Measurements from ENCODE around the gene FITM1.

Gene FITM1

DNA sequence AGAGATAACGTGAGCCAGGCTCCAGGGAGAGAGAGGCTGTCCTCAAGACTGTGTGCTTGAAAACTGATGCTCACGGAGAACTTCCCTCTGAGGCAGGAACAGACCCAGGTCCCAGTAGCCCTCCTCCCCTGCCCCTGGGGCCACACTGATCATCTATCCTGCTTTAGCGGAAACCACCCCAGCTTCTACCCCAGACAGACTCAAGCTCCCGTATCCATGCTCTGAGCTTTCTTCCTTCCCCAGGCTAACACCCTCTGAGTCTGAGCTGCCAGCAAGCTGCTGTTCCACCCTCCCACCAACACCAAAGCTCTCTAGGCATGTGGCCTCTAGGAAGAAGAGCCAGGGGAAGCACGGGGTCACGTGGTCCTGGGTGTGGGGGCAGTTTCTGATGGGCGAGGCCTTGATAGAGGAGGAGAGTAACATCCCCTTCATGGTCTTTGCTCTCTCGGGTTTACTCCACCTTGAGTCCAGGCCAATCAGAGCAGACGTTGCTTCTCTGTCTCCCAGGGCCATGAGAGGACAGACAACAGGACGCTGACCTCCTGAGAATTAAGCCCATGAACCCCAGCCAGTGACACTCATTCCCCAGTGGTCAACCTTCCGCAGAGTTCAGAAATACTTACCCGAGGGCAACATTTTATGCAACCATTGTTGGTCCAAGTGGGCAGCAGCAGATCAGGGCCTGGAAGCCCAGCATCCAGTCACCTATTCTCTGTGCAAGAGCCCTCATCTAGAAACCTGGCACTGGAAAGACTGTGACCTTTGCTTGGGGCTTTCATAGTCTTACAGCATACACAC is 35.0 kb upstream of the FITM1 start:
- Histone ChIP-seq H2AK5ac (ENCODE audit: low read length) (peak overlapping the region; percentile 77), H3K4me1 (ENCODE audit: control insufficient read depth, low read depth, low read length) (peaks cover 7% of the 10 kb centered on the region), H4K5ac (ENCODE audit: low read length) (no peak overlapping the region), H3K27ac (ENCODE audit: low read depth, low read length) (peak overlapping the region; percentile 90), H2BK5ac (ENCODE audit: low read length) (peak overlapping the region; percentile 54), H3K4me3 (ENCODE audit: low read length) (peak overlapping the region; percentile 99), H3K36me3 (ENCODE audit: control insufficient read depth, insufficient read depth, low read length) (peaks cover 10% of the 10 kb centered on the region), H3K4ac (ENCODE audit: low read depth, low read length) (peak overlapping the region; percentile 43), H3K27me3 (ENCODE audit: insufficient read depth, low read length, poor library complexity) (no peaks in the 10 kb centered on the region), H4K8ac (ENCODE audit: low read depth, low read length) (no peak overlapping the region), H3K18ac (ENCODE audit: low read length) (peak overlapping the region; percentile 85), H3K9ac (ENCODE audit: low read length) (peak overlapping the region; percentile 100), H2BK120ac (ENCODE audit: low read depth, low read length) (no peak overlapping the region), H3K23ac (ENCODE audit: low read length) (peak overlapping the region; percentile 59), H3K79me1 (ENCODE audit: low read length) (peaks cover 16% of the 10 kb centered on the region), H2BK15ac (replicated peaks; ENCODE audit: low read depth) (no peak overlapping the region), H3K56ac (ENCODE audit: low read length) (peak overlapping the region; percentile 99), H3K4me2 (ENCODE audit: low read length) (peak overlapping the region; percentile 90), H3K79me2 (ENCODE audit: control insufficient read depth, insufficient read depth, low read length) (peaks cover 10% of the 10 kb centered on the region)
- DNase-seq, result peak; percentile 94
- WGBS (ENCODE audit: extremely low coverage, insufficient coverage, low lambda C conversion rate), result no CpG with 5 or more reads among the region's 12 CpGs

DNA sequence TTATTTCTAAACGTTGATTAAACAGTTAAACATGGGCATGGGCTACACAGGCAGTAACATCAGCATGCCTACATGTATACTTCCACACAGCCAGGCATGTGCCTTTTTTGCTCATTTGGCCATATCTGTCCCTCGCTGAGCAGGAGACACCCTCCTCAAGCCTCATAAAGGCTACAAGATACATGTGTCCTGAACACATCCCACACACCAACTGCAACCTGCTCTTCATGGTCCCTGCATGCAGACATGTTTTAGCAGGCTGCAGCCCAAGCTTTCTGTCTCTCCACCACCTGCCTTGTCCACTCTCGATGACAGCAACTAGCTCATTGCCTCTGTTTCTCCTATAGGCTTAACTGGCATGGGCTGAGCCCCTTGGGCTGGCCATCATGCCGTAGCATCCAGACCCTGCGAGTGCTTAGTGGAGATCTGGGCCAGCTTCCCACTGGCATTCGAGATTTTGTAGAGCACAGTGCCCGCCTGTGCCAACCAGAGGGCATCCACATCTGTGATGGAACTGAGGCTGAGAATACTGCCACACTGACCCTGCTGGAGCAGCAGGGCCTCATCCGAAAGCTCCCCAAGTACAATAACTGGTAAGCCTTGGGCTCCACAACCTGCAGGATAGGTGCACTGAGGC is 33.8 kb upstream of the FITM1 start:
- Histone ChIP-seq H4K8ac (ENCODE audit: low read depth, low read length) (no peak overlapping the region), H4K5ac (ENCODE audit: low read length) (no peak overlapping the region), H3K79me2 (ENCODE audit: control insufficient read depth, insufficient read depth, low read length) (peaks cover 10% of the 10 kb centered on the region), H2BK5ac (ENCODE audit: low read length) (no peak overlapping the region), H3K23ac (ENCODE audit: low read length) (no peak overlapping the region), H3K4me2 (ENCODE audit: low read length) (no peak overlapping the region), H2AK5ac (ENCODE audit: low read length) (no peak overlapping the region), H2BK15ac (replicated peaks; ENCODE audit: low read depth) (no peak overlapping the region), H3K27ac (ENCODE audit: low read depth, low read length) (no peak overlapping the region), H3K4me1 (ENCODE audit: control insufficient read depth, low read depth, low read length) (peaks cover 7% of the 10 kb centered on the region), H3K79me1 (ENCODE audit: low read length) (peaks cover 16% of the 10 kb centered on the region), H3K56ac (ENCODE audit: low read length) (no peak overlapping the region), H3K18ac (ENCODE audit: low read length) (no peak overlapping the region), H3K4ac (ENCODE audit: low read depth, low read length) (no peak overlapping the region), H2BK120ac (ENCODE audit: low read depth, low read length) (no peak overlapping the region), H3K27me3 (ENCODE audit: insufficient read depth, low read length, poor library complexity) (no peaks in the 10 kb centered on the region), H3K4me3 (ENCODE audit: low read length) (no peak overlapping the region), H3K36me3 (ENCODE audit: control insufficient read depth, insufficient read depth, low read length) (peaks cover 12% of the 10 kb centered on the region), H3K9ac (ENCODE audit: low read length) (no peak overlapping the region)
- DNase-seq, result no peak
- no CpG with 5 or more reads among the region's 8 CpGs for WGBS (ENCODE audit: extremely low coverage, insufficient coverage, low lambda C conversion rate)

DNA sequence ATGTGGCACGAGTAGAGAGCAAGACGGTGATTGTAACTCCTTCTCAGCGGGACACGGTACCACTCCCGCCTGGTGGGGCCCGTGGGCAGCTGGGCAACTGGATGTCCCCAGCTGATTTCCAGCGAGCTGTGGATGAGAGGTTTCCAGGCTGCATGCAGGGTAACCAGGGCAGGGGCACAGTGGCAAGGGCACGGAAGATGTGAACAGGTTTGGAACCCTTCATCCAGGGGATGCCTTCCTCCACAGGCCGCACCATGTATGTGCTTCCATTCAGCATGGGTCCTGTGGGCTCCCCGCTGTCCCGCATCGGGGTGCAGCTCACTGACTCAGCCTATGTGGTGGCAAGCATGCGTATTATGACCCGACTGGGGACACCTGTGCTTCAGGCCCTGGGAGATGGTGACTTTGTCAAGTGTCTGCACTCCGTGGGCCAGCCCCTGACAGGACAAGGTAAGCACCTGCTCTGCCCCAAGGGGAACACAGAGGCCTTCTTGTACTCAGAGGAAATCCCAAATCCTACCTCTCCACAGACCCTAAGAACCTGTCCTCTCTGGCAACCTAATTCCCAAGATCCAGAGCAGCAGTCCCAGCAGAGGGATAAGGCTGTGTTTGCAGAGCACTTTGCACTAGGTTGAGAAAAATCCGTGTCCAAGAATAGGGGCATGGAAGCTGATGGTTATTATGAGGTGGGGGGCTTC is 32.1 kb upstream of the FITM1 start:
- H3K9ac ChIP-seq (ENCODE audit: low read length), result no peak overlapping the region
- peaks cover 10% of the 10 kb centered on the region for H3K79me2 ChIP-seq (ENCODE audit: control insufficient read depth, insufficient read depth, low read length)
- H3K23ac ChIP-seq (ENCODE audit: low read length), result no peak overlapping the region
- H3K79me1 ChIP-seq (ENCODE audit: low read length), result peaks cover 16% of the 10 kb centered on the region
- no peak overlapping the region for H3K4ac ChIP-seq (ENCODE audit: low read depth, low read length)
- no peak overlapping the region for H3K56ac ChIP-seq (ENCODE audit: low read length)
- H2BK5ac ChIP-seq (ENCODE audit: low read length), result no peak overlapping the region
- peaks cover 7% of the 10 kb centered on the region for H3K4me1 ChIP-seq (ENCODE audit: control insufficient read depth, low read depth, low read length)
- no peak overlapping the region for H2BK120ac ChIP-seq (ENCODE audit: low read depth, low read length)
- no CpG with 5 or more reads among the region's 16 CpGs for whole genome bisulfite sequencing (ENCODE audit: extremely low coverage, insufficient coverage, low lambda C conversion rate)
- no peak overlapping the region for H2AK5ac ChIP-seq (ENCODE audit: low read length)
- no peak overlapping the region for H3K27ac ChIP-seq (ENCODE audit: low read depth, low read length)
- H3K4me2 ChIP-seq (ENCODE audit: low read length), result no peak overlapping the region
- H3K27me3 ChIP-seq (ENCODE audit: insufficient read depth, low read length, poor library complexity), result no peaks in the 10 kb centered on the region
- H4K5ac ChIP-seq (ENCODE audit: low read length), result no peak overlapping the region
- no peak overlapping the region for H4K8ac ChIP-seq (ENCODE audit: low read depth, low read length)
- H3K4me3 ChIP-seq (ENCODE audit: low read length), result no peak overlapping the region
- DNase-seq, result no peak
- H3K18ac ChIP-seq (ENCODE audit: low read length), result no peak overlapping the region
- peaks cover 15% of the 10 kb centered on the region for H3K36me3 ChIP-seq (ENCODE audit: control insufficient read depth, insufficient read depth, low read length)
- H2BK15ac ChIP-seq (replicated peaks; ENCODE audit: low read depth), result no peak overlapping the region

DNA sequence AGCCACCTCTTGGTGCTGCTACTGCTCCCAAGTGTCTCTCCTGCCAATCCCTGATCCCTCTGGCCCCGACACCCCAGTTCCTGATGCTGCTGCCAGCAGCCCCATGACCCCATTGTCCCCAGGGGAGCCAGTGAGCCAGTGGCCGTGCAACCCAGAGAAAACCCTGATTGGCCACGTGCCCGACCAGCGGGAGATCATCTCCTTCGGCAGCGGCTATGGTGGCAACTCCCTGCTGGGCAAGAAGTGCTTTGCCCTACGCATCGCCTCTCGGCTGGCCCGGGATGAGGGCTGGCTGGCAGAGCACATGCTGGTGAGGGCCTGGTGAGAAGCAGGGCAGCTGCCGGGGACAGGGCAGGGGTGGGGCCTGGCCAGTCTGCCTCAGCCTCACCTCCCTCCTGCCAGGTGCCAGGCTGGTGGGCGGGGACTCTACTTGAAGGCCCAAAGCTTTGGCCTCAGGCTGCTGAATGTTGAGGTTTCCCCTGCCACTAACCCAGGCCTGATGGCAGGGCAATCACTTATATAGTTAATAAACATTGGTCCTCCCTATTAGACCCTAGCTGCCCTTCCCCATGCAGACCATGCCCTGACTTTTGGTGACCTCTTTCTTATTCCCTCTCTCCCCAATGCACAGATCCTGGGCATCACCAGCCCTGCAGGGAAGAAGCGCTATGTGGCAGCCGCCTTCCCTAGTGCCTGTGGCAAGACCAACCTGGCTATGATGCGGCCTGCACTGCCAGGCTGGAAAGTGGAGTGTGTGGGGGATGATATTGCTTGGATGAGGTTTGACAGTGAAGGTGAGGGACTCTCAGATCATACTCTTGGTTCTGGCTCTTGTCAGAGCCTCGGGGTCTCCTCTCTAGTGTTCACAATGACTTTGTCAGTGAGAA is 31.3 kb upstream of the FITM1 start:
- Histone ChIP-seq H3K27ac (ENCODE audit: low read depth, low read length) (no peak overlapping the region), H3K4ac (ENCODE audit: low read depth, low read length) (no peak overlapping the region), H3K18ac (ENCODE audit: low read length) (no peak overlapping the region), H4K8ac (ENCODE audit: low read depth, low read length) (no peak overlapping the region), H3K23ac (ENCODE audit: low read length) (no peak overlapping the region), H3K79me1 (ENCODE audit: low read length) (peaks cover 16% of the 10 kb centered on the region), H2AK5ac (ENCODE audit: low read length) (no peak overlapping the region), H3K9ac (ENCODE audit: low read length) (no peak overlapping the region), H3K4me2 (ENCODE audit: low read length) (no peak overlapping the region), H2BK120ac (ENCODE audit: low read depth, low read length) (no peak overlapping the region), H3K56ac (ENCODE audit: low read length) (no peak overlapping the region), H2BK5ac (ENCODE audit: low read length) (no peak overlapping the region), H3K79me2 (ENCODE audit: control insufficient read depth, insufficient read depth, low read length) (peaks cover 10% of the 10 kb centered on the region), H3K4me3 (ENCODE audit: low read length) (no peak overlapping the region), H3K36me3 (ENCODE audit: control insufficient read depth, insufficient read depth, low read length) (peaks cover 18% of the 10 kb centered on the region), H3K4me1 (ENCODE audit: control insufficient read depth, low read depth, low read length) (peaks cover 4% of the 10 kb centered on the region), H4K5ac (ENCODE audit: low read length) (no peak overlapping the region), H2BK15ac (replicated peaks; ENCODE audit: low read depth) (no peak overlapping the region), H3K27me3 (ENCODE audit: insufficient read depth, low read length, poor library complexity) (no peaks in the 10 kb centered on the region)
- no CpG with 5 or more reads among the region's 17 CpGs for WGBS (ENCODE audit: extremely low coverage, insufficient coverage, low lambda C conversion rate)
- DNase-seq, result no peak

DNA sequence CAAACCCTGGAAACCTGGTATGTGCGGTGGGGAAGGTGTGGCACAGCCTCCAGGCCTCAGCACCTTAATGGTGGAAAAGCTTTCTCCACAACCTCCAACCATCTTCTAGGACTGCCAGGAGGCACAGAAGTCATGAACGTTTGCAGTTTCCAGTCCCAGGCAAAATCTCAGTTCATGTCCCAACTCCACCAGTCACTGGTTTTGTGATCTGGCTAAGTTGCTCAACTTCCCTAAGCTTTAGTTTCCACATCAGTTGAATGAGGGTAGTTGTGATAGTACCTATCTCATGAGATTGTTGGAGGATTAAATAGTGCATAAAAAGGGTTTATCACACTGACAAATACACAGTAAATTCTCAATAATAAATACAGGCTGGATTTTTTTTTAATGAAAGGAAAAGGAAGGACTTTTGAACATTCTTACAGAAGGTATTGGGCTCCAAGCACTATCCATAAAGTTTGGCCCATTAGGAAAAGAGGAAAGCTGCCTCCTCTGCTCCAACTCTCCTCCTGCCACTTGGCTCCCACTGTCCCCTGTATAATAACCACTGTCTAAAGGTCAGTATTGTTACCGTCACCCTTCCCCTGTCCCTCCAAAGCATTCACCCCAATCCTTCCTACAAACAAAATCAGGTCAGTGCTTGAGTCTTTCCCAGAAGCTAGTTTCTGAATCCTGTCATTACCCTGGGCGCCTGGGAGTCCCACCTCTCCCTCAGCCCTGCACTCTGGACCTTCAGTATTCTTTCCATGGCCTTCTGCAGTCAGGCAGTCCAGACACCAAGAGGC is 30.1 kb upstream of the FITM1 start:
- H3K56ac ChIP-seq (ENCODE audit: low read length), result no peak overlapping the region
- no peak overlapping the region for H3K9ac ChIP-seq (ENCODE audit: low read length)
- H3K79me1 ChIP-seq (ENCODE audit: low read length), result peaks cover 10% of the 10 kb centered on the region
- no peak overlapping the region for H2BK15ac ChIP-seq (replicated peaks; ENCODE audit: low read depth)
- no peaks in the 10 kb centered on the region for H3K27me3 ChIP-seq (ENCODE audit: insufficient read depth, low read length, poor library complexity)
- H2BK120ac ChIP-seq (ENCODE audit: low read depth, low read length), result no peak overlapping the region
- no peak for DNase-seq
- no peak overlapping the region for H3K4ac ChIP-seq (ENCODE audit: low read depth, low read length)
- H3K36me3 ChIP-seq (ENCODE audit: control insufficient read depth, insufficient read depth, low read length), result peaks cover 18% of the 10 kb centered on the region
- no peak overlapping the region for H3K27ac ChIP-seq (ENCODE audit: low read depth, low read length)
- no CpG with 5 or more reads among the region's 4 CpGs for WGBS (ENCODE audit: extremely low coverage, insufficient coverage, low lambda C conversion rate)
- H3K79me2 ChIP-seq (ENCODE audit: control insufficient read depth, insufficient read depth, low read length), result no peaks in the 10 kb centered on the region
- H2BK5ac ChIP-seq (ENCODE audit: low read length), result no peak overlapping the region
- no peak overlapping the region for H4K8ac ChIP-seq (ENCODE audit: low read depth, low read length)
- H3K4me1 ChIP-seq (ENCODE audit: control insufficient read depth, low read depth, low read length), result peaks cover 4% of the 10 kb centered on the region
- no peak overlapping the region for H3K4me3 ChIP-seq (ENCODE audit: low read length)
- H2AK5ac ChIP-seq (ENCODE audit: low read length), result no peak overlapping the region
- no peak overlapping the region for H4K5ac ChIP-seq (ENCODE audit: low read length)
- no peak overlapping the region for H3K4me2 ChIP-seq (ENCODE audit: low read length)
- H3K23ac ChIP-seq (ENCODE audit: low read length), result no peak overlapping the region
- H3K18ac ChIP-seq (ENCODE audit: low read length), result no peak overlapping the region
